A549 (cell line): ENCODE measurements around the gene ALDH1A1.

Experiments used
- CTCF ChIP-seq: fragments of >200 bp; sonication (Bioruptor Twin); formaldehyde crosslinking; IDR thresholded peaks from 3 replicates; pipeline ENCODE4 v1.5.1; 2016
- MAX ChIP-seq: IDR thresholded peaks from 2 replicates; pipeline ENCODE4 v1.6.1; 2012
- USF2 ChIP-seq: fragments of 450-650 bp; IDR thresholded peaks from 2 replicates; pipeline ENCODE4 v1.6.1; 2014; ENCODE audit warnings: antibody characterized with exemption

GRCh38 chr9:72996684-72997314 lies 43.9 kb upstream of the ALDH1A1 start:
- TF ChIP-seq MAX (no peak), CTCF (no peak), USF2 (no peak)
